Kidney epithelial cell (primary cell): ENCODE data around the gene STX4. TPM values are rescaled to one million over a fixed set of nuclear protein-coding genes. Genes with fewer than 3 reads are reported as not detected.

ENCODE experiments used
- DNase-seq: peaks from one replicate; pipeline ENCODE4 v3.0.0-alpha.2; 2010; ENCODE audit warnings: low read depth
- H3K27me3 ChIP-seq: 2 replicates; pipeline ENCODE4 v1.6.0; 2011; ENCODE audit warnings: low read length; ENCODE audit not compliant: control insufficient read depth, insufficient read depth
- H3K36me3 ChIP-seq: 2 replicates; pipeline ENCODE4 v1.5.1; 2011; ENCODE audit warnings: low read length; ENCODE audit not compliant: control insufficient read depth, insufficient read depth
- H3K4me3 ChIP-seq: 2 replicates; pipeline ENCODE4 v1.5.1; 2011; ENCODE audit warnings: low read depth, mild to moderate bottlenecking, control low read depth, low read length
- CTCF ChIP-seq: IDR thresholded peaks from 2 replicates; pipeline ENCODE4 v1.5.1; 2011; ENCODE audit warnings: mild to moderate bottlenecking, moderate library complexity, low read length, control low read depth, inconsistent platforms; ENCODE audit not compliant: insufficient read depth, poor library complexity, severe bottlenecking
- total RNA-seq: library from RNA; depleted of rRNA; stranded (reverse); fragments of >200 nt; gene quantifications from 2 replicates; pipeline ENCODE4 v1.2.3, GENCODE V29; 2015

The STX4 gene
- total RNA-seq, 1 donor from 2014 or later, result 28.0 TPM

GRCh38 chr16:31083981-31084380 lies 50.6 kb downstream of the STX4 start:
- H3K36me3 ChIP-seq, result peaks cover 3% of the 10 kb centered on the region
- no peaks in the 10 kb centered on the region for H3K27me3 ChIP-seq
- no peak overlapping the region for H3K4me3 ChIP-seq
- no peak for TF ChIP-seq CTCF
- no peak for DNase-seq

- Histone ChIP-seq H3K27me3 (no peaks in the 10 kb centered on the region), H3K36me3 (peaks cover 3% of the 10 kb centered on the region), H3K4me3 (no peak overlapping the region)
- DNase-seq, result no peak
- TF ChIP-seq CTCF, result no peak
Measured at GRCh38 chr16:31084584-31085302, 51.4 kb downstream of the STX4 start.

GRCh38 chr16:31085411-31085810 lies 52.1 kb downstream of the STX4 start:
- Histone ChIP-seq H3K4me3 (no peak overlapping the region), H3K36me3 (peaks cover 3% of the 10 kb centered on the region), H3K27me3 (no peaks in the 10 kb centered on the region)
- DNase-seq, result no peak
- TF ChIP-seq CTCF, result no peak

GRCh38 chr16:31085873-31086628 lies 52.7 kb downstream of the STX4 start:
- Histone ChIP-seq H3K4me3 (no peak overlapping the region), H3K27me3 (no peaks in the 10 kb centered on the region), H3K36me3 (peaks cover 1% of the 10 kb centered on the region)
- no peak for TF ChIP-seq CTCF
- no peak for DNase-seq

- DNase-seq, result no peak
- TF ChIP-seq CTCF, result no peak
- H3K4me3 ChIP-seq, result no peak overlapping the region
- no peaks in the 10 kb centered on the region for H3K36me3 ChIP-seq
- H3K27me3 ChIP-seq, result no peaks in the 10 kb centered on the region
Measured at GRCh38 chr16:31086629-31086906, 53.2 kb downstream of the STX4 start.
